Lower lobe of right lung (tissue), 2 donors: Measurements from ENCODE around the gene TBL1X. TPM values are rescaled to one million over a fixed set of nuclear protein-coding genes. Genes with fewer than 3 reads are reported as not detected.

Source experiments
- ATAC-seq, 2 donors: fragments of 200-7000 bp; cut with Tn5 transposase; one replicate each; pipeline ENCODE4 v1.9.1; 2020 to 2022; ENCODE audit warnings: mild to moderate bottlenecking in 2 of 2, moderate library complexity in 2 of 2
- DNase-seq: peaks from one replicate; pipeline ENCODE4 v3.0.0-alpha.2; 2020
- H3K27ac ChIP-seq: fragments of 200-600 bp; one replicate; pipeline ENCODE4 v1.8.0; 2022
- H3K27me3 ChIP-seq: fragments of 200-600 bp; one replicate; pipeline ENCODE4 v1.8.0; 2022; ENCODE audit warnings: low read depth
- H3K36me3 ChIP-seq: fragments of 200-600 bp; one replicate; pipeline ENCODE4 v1.8.0; 2022; ENCODE audit warnings: mild to moderate bottlenecking
- H3K4me1 ChIP-seq: fragments of 200-600 bp; one replicate; pipeline ENCODE4 v1.8.0; 2022
- H3K4me3 ChIP-seq: fragments of 200-600 bp; one replicate; pipeline ENCODE4 v1.8.0; 2022; ENCODE audit warnings: mild to moderate bottlenecking
- H3K9me3 ChIP-seq: fragments of 200-600 bp; one replicate; pipeline ENCODE4 v1.8.0; 2022
- intact Hi-C: fragments of 100-400 bp; cut with DNase I; formaldehyde crosslinking; loops from one replicate; pipeline ENCODE4 v1.11.0; 2022
- total RNA-seq: library from RNA; stranded (reverse); fragmentation: NEBNext Ultra II Directional; extraction: Animal tissue kit (Norgen Biotek cat#: 25700); gene quantifications from one replicate; pipeline ENCODE4 v1.2.1, GENCODE V29; 2021
- TF ChIP-seq, protein P1 (sequence below): fragments of 200-600 bp; IDR thresholded peaks from one replicate; pipeline ENCODE4 v1.8.0; 2022; ENCODE audit warnings: antibody characterized with exemption, mild to moderate bottlenecking
- donor health status: DM: no; HTN: yes; CAD: no; lungs with severe emphysema.

Gene TBL1X
- total RNA-seq, 1 donor from 2014 or later: 21.4 TPM

DNA sequence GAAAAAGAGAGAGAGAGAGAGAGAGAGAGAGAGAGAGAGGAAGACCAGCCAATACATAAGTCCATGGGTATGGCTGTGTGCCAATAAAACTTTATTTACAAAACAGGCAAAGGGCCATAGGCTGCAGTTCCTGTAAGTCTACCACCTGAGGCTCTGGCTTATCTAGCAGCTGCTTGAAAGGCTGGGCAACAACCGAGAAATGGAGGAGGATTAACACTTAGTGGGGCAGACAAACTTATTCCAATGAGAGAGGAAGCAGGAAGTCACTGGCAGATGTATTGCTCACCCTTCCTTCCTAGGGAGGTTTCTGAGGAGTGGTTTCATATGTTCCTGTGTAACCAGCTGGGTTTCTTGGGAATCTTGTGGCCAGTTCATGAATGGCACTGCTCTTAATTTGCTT is 305.5 kb downstream of the TBL1X start:
- Histone ChIP-seq H3K27ac (no peak overlapping the region), H3K4me3 (no peak overlapping the region), H3K9me3 (no peaks in the 10 kb centered on the region), H3K4me1 (no peaks in the 10 kb centered on the region), H3K27me3 (no peaks in the 10 kb centered on the region), H3K36me3 (no peaks in the 10 kb centered on the region)
- intact Hi-C loops: no loop called here
- no peak for ATAC-seq
- DNase-seq: no peak
- TF ChIP-seq, protein P1, sequence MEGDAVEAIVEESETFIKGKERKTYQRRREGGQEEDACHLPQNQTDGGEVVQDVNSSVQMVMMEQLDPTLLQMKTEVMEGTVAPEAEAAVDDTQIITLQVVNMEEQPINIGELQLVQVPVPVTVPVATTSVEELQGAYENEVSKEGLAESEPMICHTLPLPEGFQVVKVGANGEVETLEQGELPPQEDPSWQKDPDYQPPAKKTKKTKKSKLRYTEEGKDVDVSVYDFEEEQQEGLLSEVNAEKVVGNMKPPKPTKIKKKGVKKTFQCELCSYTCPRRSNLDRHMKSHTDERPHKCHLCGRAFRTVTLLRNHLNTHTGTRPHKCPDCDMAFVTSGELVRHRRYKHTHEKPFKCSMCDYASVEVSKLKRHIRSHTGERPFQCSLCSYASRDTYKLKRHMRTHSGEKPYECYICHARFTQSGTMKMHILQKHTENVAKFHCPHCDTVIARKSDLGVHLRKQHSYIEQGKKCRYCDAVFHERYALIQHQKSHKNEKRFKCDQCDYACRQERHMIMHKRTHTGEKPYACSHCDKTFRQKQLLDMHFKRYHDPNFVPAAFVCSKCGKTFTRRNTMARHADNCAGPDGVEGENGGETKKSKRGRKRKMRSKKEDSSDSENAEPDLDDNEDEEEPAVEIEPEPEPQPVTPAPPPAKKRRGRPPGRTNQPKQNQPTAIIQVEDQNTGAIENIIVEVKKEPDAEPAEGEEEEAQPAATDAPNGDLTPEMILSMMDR: no peak

DNA sequence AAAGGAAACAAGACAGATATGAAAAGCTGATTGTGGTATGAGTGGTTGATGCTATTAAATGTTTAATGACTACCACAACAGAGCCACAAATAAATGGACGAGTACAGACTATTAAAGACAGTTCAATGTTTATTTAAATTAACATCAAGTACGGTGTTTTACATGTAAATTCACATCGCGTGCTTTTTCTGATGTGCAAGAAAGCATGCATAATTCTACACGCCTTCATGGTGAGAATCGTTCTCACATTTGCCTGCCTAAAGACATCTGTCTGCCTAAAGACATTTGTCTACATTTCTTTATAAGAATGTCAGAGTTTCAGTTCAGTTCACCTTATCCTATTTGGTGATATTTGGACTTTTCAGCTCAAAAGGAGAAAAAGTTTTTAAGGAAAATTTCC is 308.1 kb downstream of the TBL1X start:
- Histone ChIP-seq H3K27me3 (no peaks in the 10 kb centered on the region), H3K27ac (no peak overlapping the region), H3K4me1 (no peaks in the 10 kb centered on the region), H3K4me3 (no peak overlapping the region), H3K36me3 (no peaks in the 10 kb centered on the region), H3K9me3 (no peaks in the 10 kb centered on the region)
- intact Hi-C loops: no loop called here
- TF ChIP-seq, protein P1: no peak
- ATAC-seq: no peak
- DNase-seq: no peak

DNA sequence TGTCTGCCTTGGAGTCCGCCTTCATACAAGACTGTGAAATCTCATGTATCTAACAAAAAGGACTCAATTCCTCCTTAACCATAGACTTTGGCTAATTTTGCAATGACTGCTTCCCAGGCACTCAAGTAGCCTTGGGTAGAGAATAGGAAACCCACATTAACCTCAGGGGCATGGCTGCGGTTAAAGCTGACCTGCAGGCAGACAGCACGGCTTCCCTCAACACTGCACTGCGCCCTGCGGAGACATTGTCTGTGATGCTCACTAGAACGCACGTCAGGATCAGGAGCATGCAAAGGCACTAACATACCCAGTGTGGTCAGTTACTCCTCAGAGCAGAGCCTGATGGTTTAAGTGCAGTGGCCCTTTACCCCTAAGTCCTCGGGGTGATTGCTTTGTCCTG is 311.1 kb downstream of the TBL1X start:
- ATAC-seq: no peak
- Histone ChIP-seq H3K4me3 (no peak overlapping the region), H3K27ac (no peak overlapping the region), H3K36me3 (no peaks in the 10 kb centered on the region), H3K27me3 (no peaks in the 10 kb centered on the region), H3K4me1 (no peaks in the 10 kb centered on the region), H3K9me3 (no peaks in the 10 kb centered on the region)
- intact Hi-C loops: no loop called here
- DNase-seq: no peak
- TF ChIP-seq, protein P1: no peak

DNA sequence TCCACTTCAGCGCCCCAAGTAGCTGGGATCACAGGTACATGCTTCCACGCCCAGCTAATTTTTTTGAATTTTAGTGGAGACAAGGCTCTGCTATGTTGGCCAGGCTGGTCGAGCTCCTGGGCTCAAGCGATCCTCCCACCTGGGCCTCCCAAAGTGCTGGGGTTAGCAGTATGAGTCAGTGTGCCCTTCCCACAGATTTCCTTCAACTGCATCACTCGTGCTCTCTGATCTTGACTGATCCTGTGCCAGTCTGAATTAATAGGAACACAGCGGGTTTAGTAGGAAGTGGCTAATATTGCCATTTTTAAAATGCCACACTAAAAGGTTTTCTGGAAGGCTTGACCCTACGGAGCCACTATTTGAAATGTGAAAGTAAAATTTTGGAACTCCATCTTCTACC is 317.1 kb downstream of the TBL1X start:
- Histone ChIP-seq H3K27me3 (no peaks in the 10 kb centered on the region), H3K4me1 (no peaks in the 10 kb centered on the region), H3K27ac (no peak overlapping the region), H3K9me3 (no peaks in the 10 kb centered on the region), H3K36me3 (no peaks in the 10 kb centered on the region), H3K4me3 (no peak overlapping the region)
- ATAC-seq (no peak), DNase-seq (no peak)
- TF ChIP-seq, protein P1: no peak
- intact Hi-C loops: no loop called here

DNA sequence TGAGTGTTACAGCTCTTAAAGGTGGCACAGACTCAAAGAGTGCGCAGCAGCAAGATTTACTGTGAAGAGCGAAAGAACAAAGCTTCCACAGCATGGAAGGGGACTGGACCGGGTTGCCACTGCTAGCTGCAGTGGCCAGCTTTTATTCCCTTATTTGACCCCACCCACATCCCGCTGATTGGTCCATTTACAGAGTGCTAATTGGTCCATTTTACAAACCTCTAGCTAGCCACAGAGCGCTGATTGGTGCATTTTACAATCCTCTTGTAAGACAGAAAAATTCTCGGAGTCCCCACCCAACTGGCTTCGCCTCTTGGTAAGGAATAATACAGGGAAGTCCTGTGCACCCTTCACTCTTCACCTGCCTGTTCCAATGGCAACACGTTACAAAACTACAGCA is 319.5 kb downstream of the TBL1X start:
- intact Hi-C loops: no loop called here
- TF ChIP-seq, protein P1: no peak
- Histone ChIP-seq H3K4me1 (no peaks in the 10 kb centered on the region), H3K27ac (no peak overlapping the region), H3K36me3 (no peaks in the 10 kb centered on the region), H3K27me3 (no peaks in the 10 kb centered on the region), H3K9me3 (no peaks in the 10 kb centered on the region), H3K4me3 (no peak overlapping the region)
- DNase-seq (no peak), ATAC-seq (no peak)
